Measurements from ENCODE around the gene HOXD4.

DNA sequence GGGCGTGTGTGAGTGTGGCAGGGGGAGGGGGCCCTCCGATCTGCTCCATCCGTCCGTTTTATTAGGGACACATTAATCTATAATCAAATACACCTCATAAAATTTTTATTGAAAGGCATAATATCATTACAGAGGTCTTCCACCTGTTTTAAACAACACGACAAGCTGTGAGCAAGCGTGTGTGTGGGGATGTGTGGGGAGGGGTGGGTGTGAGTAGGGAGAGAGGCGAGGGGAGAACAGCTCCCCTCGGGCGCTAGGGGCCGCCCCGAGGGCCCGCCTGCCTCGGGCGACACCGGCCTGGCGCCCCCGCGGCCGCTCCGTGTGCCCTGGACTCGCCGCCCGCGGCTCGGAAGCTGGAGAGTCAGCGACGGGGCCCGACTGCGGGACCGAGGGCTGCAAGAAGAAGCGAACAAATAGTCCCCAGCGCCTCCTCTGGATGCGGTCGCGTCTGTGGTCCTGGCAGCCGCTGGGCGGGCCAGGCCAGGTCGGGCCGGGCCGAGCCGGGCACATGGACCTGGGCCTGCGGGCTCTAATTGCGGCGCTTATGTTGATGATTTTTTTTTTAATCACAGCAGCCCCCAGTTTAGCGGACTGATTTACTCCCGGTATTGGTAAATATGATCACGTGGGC, 29.2 kb upstream of the HOXD4 start:
- TF ChIP-seq, protein P1, sequence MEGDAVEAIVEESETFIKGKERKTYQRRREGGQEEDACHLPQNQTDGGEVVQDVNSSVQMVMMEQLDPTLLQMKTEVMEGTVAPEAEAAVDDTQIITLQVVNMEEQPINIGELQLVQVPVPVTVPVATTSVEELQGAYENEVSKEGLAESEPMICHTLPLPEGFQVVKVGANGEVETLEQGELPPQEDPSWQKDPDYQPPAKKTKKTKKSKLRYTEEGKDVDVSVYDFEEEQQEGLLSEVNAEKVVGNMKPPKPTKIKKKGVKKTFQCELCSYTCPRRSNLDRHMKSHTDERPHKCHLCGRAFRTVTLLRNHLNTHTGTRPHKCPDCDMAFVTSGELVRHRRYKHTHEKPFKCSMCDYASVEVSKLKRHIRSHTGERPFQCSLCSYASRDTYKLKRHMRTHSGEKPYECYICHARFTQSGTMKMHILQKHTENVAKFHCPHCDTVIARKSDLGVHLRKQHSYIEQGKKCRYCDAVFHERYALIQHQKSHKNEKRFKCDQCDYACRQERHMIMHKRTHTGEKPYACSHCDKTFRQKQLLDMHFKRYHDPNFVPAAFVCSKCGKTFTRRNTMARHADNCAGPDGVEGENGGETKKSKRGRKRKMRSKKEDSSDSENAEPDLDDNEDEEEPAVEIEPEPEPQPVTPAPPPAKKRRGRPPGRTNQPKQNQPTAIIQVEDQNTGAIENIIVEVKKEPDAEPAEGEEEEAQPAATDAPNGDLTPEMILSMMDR (IDR thresholded peaks at IDR 0.05): no peak
- TF ChIP-seq POLR2AphosphoS5 (IDR thresholded peaks at IDR 0.05): no peak

Measured in gastroesophageal sphincter (tissue), 3 donors.